ENCODE results near the gene CDADC1. TPM values are rescaled to one million over a fixed set of nuclear protein-coding genes. Genes with fewer than 3 reads are reported as not detected.
A peak's percentile ranks its signal among the peaks of the same experiment; 100 is the strongest.

CDADC1 gene
- total RNA-seq, 1 donor from 2014 or later = 12.5 TPM

DNA sequence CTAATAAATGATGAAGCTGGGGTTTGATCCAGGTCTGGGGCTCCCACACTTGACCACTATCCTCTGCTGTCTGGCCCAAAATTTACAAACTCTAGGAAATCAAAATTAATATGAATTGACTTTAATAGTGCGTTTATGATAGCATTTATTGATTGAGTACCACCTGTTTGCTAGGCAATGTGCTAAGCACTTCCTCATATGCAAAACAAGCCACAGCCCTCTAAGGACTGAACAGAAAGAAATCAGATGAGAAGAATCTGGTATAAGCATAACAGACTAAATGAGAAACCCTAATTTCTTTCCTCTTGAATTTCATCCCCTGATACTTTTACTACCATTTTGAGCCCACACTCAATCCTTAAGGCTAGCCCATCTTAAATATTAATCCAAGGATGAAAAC is 34.2 kb upstream of the CDADC1 start:
- Mint-ChIP-seq H3K27me3 (peaks cover 25% of the 10 kb centered on the region), H3K27ac (no peak overlapping the region), H3K4me3 (no peak overlapping the region), H3K9me3 (no peaks in the 10 kb centered on the region), H3K36me3 (peaks cover 18% of the 10 kb centered on the region), H3K4me1 (ENCODE audit: unreplicated experiment) (peaks cover 4% of the 10 kb centered on the region)
- DNase-seq (ENCODE audit: extremely low spot score, unreplicated experiment) = no peak
- TF ChIP-seq, protein P1, sequence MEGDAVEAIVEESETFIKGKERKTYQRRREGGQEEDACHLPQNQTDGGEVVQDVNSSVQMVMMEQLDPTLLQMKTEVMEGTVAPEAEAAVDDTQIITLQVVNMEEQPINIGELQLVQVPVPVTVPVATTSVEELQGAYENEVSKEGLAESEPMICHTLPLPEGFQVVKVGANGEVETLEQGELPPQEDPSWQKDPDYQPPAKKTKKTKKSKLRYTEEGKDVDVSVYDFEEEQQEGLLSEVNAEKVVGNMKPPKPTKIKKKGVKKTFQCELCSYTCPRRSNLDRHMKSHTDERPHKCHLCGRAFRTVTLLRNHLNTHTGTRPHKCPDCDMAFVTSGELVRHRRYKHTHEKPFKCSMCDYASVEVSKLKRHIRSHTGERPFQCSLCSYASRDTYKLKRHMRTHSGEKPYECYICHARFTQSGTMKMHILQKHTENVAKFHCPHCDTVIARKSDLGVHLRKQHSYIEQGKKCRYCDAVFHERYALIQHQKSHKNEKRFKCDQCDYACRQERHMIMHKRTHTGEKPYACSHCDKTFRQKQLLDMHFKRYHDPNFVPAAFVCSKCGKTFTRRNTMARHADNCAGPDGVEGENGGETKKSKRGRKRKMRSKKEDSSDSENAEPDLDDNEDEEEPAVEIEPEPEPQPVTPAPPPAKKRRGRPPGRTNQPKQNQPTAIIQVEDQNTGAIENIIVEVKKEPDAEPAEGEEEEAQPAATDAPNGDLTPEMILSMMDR (conservative IDR thresholded peaks at IDR 0.05) = no peak

DNA sequence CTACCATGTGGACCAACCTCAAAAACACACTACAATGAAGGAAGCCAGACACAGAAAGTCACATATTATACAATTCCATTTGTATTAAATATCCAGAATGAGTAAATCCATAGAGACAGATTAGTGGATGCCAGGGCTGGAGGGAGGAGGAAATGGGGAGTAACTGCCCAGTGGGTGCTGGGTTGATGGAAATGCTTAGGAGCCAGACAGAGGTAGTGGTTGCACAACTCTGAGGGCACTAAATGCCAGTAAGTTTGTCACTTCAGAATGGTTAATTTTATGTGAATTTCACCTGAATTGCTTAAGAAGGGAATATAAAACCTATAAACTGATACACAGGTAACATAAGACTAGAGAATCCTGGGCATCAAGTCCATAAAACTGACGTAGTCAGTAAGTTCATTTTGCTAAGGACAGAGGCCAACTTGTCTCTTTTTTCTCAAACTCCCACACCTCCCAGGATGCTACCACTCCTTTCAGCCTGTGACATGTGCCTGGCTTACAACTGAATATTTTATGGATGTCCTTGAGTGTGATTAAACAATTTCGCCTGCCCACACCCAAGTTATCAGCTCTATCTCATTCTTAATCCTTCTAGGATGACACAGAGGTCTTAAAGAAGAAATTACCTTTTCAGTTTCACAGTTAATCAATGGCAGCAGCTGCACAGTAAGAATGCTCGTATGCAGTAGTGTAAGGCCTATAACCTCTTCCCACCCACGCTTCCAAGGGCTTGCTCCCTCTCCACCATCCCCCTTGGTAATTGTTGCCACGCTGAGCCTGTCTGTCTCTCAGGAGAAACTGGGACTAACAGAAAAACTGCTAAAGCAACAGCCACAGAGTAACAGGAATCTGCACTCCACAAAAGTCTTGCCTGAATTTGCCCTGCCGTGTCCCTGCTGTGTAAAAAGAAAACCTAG is 33.5 kb upstream of the CDADC1 start:
- H3K4me3 Mint-ChIP-seq = no peak overlapping the region
- H3K4me1 Mint-ChIP-seq (ENCODE audit: unreplicated experiment) = peaks cover 4% of the 10 kb centered on the region
- H3K9me3 Mint-ChIP-seq = no peaks in the 10 kb centered on the region
- H3K27ac Mint-ChIP-seq = no peak overlapping the region
- peaks cover 32% of the 10 kb centered on the region for H3K27me3 Mint-ChIP-seq
- no peak for DNase-seq (ENCODE audit: extremely low spot score, unreplicated experiment)
- peaks cover 18% of the 10 kb centered on the region for H3K36me3 Mint-ChIP-seq
- TF ChIP-seq, protein P1 (conservative IDR thresholded peaks at IDR 0.05) = no peak

DNA sequence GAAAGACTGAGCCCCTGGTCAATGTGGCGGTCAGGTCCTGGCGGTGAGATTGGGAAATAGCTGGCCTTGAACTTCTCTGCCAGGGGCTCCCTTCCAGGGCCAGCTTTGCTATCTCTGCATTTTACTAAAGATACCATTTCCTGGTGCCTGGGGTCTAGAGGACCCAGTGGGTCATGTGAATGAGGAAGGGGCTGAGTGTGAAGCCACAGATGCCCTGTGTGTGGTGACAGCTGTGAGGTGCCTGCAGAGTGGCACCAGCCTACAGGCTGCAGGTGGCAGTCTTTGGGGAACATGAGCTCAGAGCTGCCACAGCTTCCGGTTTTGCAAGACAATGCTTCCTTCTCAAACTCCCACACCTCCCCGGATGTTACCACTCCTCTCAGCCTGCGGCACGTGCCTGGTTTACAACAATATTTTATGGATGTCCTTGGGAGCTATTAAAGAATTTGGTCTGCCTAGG is 32.8 kb upstream of the CDADC1 start:
- H3K27ac Mint-ChIP-seq = no peak overlapping the region
- H3K36me3 Mint-ChIP-seq = peaks cover 14% of the 10 kb centered on the region
- TF ChIP-seq, protein P1 (conservative IDR thresholded peaks at IDR 0.05) = no peak
- H3K4me3 Mint-ChIP-seq = no peak overlapping the region
- peaks cover 38% of the 10 kb centered on the region for H3K27me3 Mint-ChIP-seq
- peaks cover 4% of the 10 kb centered on the region for H3K4me1 Mint-ChIP-seq (ENCODE audit: unreplicated experiment)
- no peak for DNase-seq (ENCODE audit: extremely low spot score, unreplicated experiment)
- no peaks in the 10 kb centered on the region for H3K9me3 Mint-ChIP-seq

DNA sequence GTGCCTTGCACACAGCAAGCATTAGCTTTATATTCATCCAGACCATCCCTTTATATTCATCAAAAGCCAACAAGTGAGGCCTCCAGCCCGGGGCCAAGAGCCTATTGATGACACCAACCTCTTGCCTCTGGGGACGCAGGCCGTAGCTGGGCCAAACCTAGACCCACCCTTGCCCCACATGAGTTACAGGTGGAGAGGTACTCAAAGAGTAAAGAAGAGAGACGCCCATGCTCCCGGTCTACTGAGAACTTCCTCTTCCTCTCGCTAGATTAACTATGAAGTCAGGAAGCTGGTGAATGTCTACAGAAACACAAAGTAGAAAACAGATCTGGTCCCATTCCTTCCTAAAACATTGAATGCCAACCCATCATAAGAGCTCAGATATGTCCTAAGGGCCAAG is 31.4 kb upstream of the CDADC1 start:
- H3K36me3 Mint-ChIP-seq = peaks cover 8% of the 10 kb centered on the region
- no peak overlapping the region for H3K27ac Mint-ChIP-seq
- H3K4me1 Mint-ChIP-seq (ENCODE audit: unreplicated experiment) = peaks cover 4% of the 10 kb centered on the region
- H3K4me3 Mint-ChIP-seq = no peak overlapping the region
- no peak for DNase-seq (ENCODE audit: extremely low spot score, unreplicated experiment)
- no peaks in the 10 kb centered on the region for H3K9me3 Mint-ChIP-seq
- peaks cover 45% of the 10 kb centered on the region for H3K27me3 Mint-ChIP-seq
- TF ChIP-seq, protein P1 (conservative IDR thresholded peaks at IDR 0.05) = no peak

DNA sequence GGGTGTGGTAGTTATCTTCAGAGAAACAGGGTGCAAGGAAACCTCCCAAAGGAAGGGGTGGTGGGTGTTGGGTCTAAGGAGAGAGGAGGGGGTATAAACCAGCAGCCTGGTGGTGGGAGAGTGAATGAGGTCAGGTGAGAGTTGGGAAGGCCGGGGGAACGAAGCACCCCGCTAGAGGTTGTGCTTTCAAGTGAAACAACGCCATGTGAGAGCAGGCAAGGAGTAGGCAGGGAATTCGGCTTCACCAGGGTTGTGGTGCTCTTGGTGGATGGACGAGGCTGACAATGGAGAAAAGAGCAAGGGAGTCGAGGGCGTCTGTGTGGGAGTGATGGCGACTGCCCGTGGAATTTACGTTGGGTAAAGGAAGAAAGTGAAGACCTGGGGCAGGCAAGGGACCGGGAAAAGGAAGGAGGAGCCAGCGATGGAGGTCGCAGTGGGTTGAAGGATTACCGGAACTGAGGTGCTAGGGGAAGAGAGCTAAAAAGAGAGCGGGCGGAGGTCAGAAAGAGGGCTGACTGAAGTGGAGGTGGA is 29.7 kb upstream of the CDADC1 start:
- Mint-ChIP-seq H3K4me3 (peak overlapping the region; percentile 81), H3K9me3 (no peaks in the 10 kb centered on the region), H3K4me1 (ENCODE audit: unreplicated experiment) (peaks cover 4% of the 10 kb centered on the region), H3K27ac (no peak overlapping the region), H3K36me3 (no peaks in the 10 kb centered on the region), H3K27me3 (peaks cover 62% of the 10 kb centered on the region)
- TF ChIP-seq, protein P1 (conservative IDR thresholded peaks at IDR 0.05) = no peak
- no peak for DNase-seq (ENCODE audit: extremely low spot score, unreplicated experiment)

Data from type B pancreatic cell (in vitro differentiated cells).